HG03175 (cell line): ENCODE results near the gene ITPR1.

Experiments used
- ATAC-seq: cut with Tn5 transposase; IDR thresholded peaks from one replicate; pipeline ENCODE4 v1.9.1; 2021; ENCODE audit warnings: mild to moderate bottlenecking, moderate library complexity; ENCODE audit not compliant: unreplicated experiment

ITPR1 gene

GRCh38 chr3:4508048-4508981, 15.2 kb downstream of the ITPR1 start:
- peak; percentile 68 for ATAC-seq

GRCh38 chr3:4509043-4509442, 15.9 kb downstream of the ITPR1 start:
- no peak for ATAC-seq

DNA sequence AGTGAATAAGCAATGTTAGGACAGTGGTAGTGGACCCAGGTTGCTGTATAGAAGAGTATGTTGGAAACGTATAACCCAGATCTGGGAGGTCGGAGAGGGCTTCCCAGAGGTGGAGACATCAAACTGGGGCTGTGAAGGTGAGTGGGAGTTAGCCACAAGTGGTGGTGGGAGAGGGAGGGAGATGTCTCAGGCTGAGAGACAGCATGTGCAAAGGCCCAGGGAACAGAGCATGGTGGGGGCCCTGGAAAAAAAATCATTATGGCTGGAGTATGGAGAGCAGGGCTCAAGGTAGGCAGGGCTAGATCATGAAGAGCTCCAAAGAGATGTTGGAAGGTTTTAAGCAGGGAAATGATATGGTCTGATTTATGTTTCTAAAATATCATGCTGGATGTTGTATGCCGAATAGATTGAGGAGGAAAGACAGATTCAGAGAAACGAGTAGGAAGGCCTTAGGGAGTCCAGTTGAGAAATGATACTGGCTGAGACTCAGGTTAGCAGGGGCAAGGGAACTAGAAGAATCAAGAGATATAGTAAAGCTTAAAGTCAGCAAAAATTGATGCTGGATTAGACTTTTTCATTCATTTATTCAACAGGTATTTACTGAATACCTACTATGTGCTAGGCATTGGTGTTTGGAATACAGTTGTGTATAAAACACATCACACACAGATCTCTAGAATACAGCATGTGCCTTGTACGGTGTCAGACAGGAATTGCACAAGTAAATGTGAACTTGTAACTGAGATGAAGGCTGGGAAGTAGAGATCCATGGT, 17.0 kb downstream of the ITPR1 start:
- no peak for ATAC-seq

DNA sequence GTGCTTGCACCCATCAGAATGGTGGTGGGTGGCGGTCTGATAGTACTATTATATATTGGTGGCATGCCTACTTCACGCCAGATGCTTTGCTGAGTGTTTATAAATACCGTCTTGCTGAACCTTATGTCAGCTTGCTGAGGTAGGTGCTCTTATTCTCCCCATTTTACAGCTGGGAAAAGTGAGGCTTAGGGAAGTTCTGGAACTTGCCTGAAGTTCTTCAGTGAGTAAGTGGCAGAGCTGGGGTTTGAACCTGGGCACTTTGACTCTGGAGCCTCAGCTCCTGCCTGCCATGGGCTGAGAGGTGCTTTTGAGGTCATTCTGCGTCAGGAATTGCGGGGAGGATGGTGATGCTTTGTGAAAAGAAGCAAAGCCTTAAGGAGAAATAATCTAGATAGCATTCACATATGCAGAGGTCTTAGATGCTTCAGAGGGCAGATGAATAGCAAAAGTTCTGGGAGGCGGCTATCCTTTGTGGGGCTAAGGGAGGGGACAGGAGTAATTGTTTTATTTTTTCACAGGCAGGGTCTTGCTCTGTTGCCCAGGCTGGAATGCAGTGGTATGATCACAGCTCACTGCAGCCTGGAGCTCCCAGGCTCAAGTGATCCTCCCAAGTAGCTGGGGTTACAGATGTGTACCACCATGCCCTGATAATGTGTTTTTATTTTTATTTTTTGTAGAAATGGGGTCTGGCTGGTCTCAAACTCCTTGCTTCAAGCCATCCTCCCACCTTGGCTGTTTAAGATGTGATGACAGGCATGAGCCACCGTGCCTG, 18.5 kb downstream of the ITPR1 start:
- ATAC-seq = no peak

GRCh38 chr3:4512895-4513616, 19.9 kb downstream of the ITPR1 start:
- no peak for ATAC-seq

DNA sequence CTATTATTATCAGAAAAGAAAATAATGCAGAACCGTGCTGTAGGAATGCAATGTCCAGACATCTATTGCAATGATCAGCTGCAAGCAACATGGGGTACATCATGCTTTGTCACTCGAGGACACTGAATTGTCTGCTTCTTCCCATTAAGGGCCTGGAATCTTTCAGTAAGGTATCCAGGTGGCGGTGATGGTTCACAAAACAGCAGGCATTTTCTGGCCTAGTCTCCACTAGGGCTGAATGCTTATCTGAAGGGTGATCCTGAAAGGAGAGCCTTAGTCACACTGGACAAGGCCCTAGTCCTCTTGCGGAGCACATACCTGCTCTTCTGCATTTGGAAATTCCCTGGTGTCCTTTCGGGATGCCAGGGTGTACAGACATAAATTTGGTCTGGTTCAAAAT, 21.2 kb downstream of the ITPR1 start:
- no peak for ATAC-seq

DNA sequence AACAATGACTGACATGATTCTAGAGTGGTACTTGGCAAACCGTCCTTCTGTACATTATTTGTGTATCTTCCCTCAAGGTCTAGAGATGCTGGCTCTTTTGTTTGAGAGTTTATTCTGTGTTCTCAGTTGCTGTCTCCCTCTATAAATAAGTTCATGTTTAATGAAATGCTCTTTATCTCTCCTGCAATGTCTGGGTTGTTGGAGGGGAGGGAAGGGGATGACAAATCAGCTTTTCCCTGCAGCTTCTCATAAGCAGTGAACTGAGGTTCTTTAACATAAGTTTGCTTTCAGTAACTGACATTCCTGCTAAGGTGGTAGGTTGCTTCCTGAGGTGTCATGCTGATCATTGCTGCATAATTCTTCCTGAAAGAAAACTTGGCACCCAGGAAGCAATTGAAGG, 21.8 kb downstream of the ITPR1 start:
- ATAC-seq = no peak

- ATAC-seq = no peak
Observed at GRCh38 chr3:4515916-4516579, 22.9 kb downstream of the ITPR1 start.

GRCh38 chr3:4517093-4517492, 23.9 kb downstream of the ITPR1 start:
- no peak for ATAC-seq

DNA sequence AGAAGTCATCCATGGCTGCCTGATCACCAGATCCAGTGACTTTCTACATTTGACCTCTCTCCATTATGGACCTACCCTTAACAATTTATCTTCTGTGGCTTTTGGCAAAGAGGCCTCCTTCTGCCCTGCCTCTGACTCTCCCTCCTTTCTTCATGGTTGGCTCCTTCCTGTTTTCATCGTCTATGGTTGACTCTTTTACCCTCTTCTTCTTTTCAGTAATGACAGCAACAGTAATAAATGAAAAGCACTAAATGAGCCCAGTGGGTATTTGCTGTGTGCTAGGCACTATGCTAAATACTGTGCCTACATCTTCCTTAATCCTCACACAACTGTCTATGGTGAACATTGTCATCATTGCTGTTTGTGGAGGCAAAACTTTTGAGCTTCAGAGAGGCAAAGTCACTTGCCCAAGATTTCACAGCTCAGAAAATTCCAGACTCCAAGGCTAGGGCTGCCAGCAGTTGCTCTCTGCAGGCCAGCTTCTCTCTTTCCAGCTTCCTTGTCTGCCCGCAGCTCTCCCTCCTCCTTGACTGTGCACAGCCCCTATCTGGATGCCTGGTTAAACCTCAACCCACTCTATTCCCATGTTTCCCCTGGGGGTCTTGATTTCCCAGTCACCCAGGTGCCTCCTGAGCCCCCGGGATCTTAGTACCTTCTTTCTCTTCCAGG, 24.6 kb downstream of the ITPR1 start:
- no peak for ATAC-seq

- no peak for ATAC-seq
Observed at GRCh38 chr3:4520033-4520816, 27.1 kb downstream of the ITPR1 start.

DNA sequence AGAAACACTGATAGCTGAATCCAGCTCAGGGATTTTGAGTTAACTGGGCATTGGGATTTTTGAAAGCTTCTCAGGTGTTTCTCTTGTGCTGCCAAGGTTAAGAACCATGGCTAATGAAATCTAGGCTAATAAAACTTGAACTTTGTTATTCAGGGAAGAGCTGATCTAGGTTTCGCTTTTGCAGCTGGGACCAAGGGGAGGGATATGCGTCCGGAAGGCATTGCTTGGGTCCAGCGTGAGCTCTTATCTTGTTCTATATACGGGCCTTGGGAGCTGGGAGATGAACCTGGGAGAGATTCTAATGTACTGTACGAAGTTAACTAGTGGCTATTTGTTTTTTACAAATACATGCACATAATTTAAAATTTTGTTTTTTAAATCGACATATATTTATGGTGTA, 29.8 kb downstream of the ITPR1 start:
- ATAC-seq = no peak

DNA sequence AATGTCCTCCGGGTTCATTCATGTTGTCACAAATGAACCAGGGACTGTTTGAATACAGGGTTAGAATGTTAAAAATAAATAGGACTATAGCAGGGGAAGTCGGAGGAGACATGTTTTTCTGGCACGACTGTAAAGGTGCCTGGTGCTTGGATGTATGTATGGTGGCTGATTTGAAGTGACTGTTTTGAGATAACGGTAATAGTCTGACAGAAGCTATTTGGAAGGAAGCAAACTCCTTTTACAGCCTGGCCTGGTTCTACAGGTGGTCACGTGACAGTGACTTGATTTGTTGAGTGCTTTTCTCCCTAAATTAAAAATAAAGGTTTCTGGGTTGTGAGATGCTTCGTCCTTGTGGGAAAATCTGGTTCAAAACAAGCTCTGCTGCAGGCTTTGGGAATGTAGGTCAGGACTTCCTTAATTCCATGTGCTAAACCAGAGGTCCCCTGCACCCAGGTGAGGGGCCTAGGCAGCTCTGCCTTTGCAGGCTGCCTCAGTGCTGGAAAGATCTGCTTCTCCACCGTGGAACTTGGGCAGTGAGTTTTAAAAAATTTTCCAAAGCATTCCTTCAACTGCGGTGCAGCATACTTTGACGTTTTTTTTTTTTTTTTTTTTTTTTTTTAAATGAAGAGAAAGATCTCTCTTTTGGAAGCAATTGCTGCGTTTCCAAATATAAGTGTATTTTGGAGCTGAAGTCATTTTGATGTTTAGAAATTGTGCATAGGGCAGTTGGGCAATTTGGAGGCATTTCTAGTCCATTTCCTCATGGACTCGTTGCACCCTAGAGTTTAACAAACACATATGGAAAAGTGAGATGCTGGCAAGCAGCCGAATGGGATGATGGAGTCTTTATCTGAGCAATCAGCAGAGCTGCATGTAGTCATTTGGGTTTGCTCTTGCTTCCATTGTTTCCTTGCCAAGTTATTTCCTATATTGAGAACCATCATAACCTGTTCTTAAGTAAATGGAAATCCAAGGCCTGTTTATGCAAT, 30.9 kb downstream of the ITPR1 start:
- no peak for ATAC-seq

- no peak for ATAC-seq
Observed at GRCh38 chr3:4525560-4526223, 32.5 kb downstream of the ITPR1 start.

DNA sequence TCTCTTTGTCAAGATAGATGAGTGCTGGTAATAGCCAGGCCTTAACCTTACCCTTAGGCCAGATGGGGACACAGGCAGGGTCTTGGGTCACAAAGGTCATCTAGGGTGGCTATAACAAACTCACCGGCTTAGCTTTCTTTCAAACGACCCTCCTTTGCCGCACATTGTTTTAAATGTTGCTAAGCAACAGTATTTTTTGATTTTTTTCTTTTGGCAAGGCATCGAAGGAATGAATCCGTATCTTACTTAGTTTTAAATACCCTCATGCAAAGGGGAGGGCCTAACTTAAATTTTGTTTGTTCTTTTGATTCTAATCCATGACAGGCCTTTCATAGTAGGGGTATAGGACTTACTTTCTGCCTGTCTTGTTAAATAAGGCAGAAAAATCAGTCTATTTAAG, 35.2 kb downstream of the ITPR1 start:
- ATAC-seq = no peak

DNA sequence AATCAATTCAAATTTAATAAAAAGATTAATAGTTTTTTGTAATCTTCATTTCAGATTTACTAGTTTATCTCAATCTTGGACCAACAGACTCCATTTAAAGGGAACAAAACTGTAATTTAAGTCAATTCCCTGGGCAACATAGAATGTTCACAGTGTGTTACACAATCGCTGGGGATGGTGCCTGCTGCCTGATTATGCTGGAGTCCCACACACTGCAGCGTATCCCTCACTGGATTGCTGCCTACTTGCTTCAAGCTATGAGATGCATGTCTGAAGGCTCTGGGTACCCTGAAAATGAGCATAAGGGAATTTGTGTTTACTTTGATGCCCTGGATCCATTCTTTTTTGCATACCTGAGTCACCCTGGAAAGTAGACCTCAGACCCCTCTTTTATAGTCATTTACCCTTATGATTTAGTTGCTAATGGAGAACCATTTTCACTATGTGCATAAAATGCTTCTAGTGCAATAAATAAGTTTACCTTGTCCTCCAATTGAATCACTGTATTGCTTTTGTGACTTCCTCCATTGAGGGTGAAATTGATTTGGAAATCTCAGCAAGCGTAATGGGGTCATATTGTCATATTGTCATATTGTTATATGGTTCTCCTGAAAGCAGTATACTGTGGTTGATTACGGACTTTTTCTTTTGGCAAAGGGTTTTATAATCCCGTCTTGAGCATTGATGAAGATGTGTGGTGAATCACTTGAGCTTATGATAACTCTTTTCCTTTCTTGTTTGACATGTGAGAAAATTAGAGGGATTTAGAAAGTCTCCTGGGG, 35.9 kb downstream of the ITPR1 start:
- no peak for ATAC-seq
